ENCODE results near the gene COMMD1.

DNA sequence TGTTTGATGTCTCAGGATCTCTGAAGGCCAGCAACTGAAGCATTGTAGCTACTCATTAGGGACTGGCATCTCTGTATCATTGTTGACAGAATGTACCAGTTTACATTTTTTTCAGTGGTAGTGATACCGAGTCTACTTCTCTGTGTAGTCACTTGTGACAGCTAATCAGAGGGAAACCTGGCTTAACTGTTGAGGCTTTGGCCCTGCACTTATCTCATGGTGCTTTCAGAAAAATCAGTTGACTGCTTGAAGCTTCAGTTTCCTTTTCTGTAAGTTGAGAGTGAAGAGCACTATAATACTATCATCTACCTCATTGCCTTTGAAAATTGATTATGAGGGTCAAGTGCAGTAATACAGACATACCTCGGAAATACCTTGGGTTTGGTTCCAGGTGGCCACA lies 90.0 kb downstream of the COMMD1 start:
- TF ChIP-seq POLR2A (IDR thresholded peaks at IDR 0.05; ENCODE audit: low read depth, low read length) (no peak), POLR2AphosphoS5 (IDR thresholded peaks at IDR 0.05; ENCODE audit: low read depth, low read length) (no peak), TAF1 (IDR thresholded peaks at IDR 0.05; ENCODE audit: borderline replicate concordance, low read depth, low read length) (no peak)

Data from GM12892 (cell line).